A549 (cell line): ENCODE results near the gene PDE4D. TPM values are rescaled to one million over a fixed set of nuclear protein-coding genes. Genes with fewer than 3 reads are reported as not detected.
A peak's percentile ranks its signal among the peaks of the same experiment; 100 is the strongest.

Experiments
- ATAC-seq, 2 experiments: fragments of 200-7000 bp in 1 of 2; fragments of >200 bp in 1 of 2; cut with Nextera tagmentation in 1 of 2; cut with Tn5 transposase in 1 of 2; 3 replicates each; pipeline versions ENCODE4 v1.8.0 to v1.9.1; 2018 to 2020; ENCODE audit warnings: mild to moderate bottlenecking in 1 of 2, moderate library complexity in 1 of 2
- CTCF ChIA-PET: fragments of 300-600 bp; sonication (Branson Sonifier 250); formaldehyde crosslinking; extraction: SDS; loops from one replicate; lab custom pipeline; 2021; ENCODE audit warnings: antibody characterized with exemption, inconsistent platforms; lab: Yijun Ruan, JAX
- POLR2A ChIA-PET: fragments of 350-600 bp; formaldehyde crosslinking; extraction: SDS; loops from one replicate; lab custom pipeline; 2021; ENCODE audit warnings: antibody characterized with exemption, inconsistent platforms; lab: Yijun Ruan, JAX
- DNase-seq, 2 experiments: peaks; one replicate each; pipeline versions ENCODE4 v3.0.0 to v3.0.0-alpha.2; 2011 to 2016; ENCODE audit warnings: low read depth in 1 of 2, low spot score in 1 of 2
- FAIRE-seq: peaks from 2 replicates; lab custom pipeline; 2011; peaks lifted over from hg19 to GRCh38; lab: Jason Lieb, UNC
- H3K27ac ChIP-seq, 2 experiments: fragments of >200 bp; sonication (Bioruptor Twin); formaldehyde crosslinking; 3 replicates each; pipeline ENCODE4 v1.5.1; 2016 to 2017
- H3K4me1 ChIP-seq: fragments of >200 bp; sonication (Bioruptor Twin); formaldehyde crosslinking; 3 replicates; pipeline ENCODE4 v1.6.1; 2016
- H3K4me2 ChIP-seq: fragments of >200 bp; sonication (Bioruptor Twin); formaldehyde crosslinking; 3 replicates; pipeline ENCODE4 v1.6.1; 2016
- H3K4me3 ChIP-seq: fragments of >200 bp; sonication (Bioruptor Twin); formaldehyde crosslinking; 3 replicates; pipeline ENCODE4 v1.5.1; 2016
- H3K9me3 ChIP-seq: fragments of >200 bp; sonication (Bioruptor Twin); formaldehyde crosslinking; 3 replicates; pipeline ENCODE4 v1.6.1; 2016
- CEBPB ChIP-seq, 2 experiments: fragments of >200 bp in 1 of 2; sonication (Bioruptor Twin) in 1 of 2; formaldehyde crosslinking in 1 of 2; IDR thresholded peaks; 2 replicates each; pipeline ENCODE4 v1.6.1; 2012 to 2016
- CHD2 ChIP-seq: fragments of 150-350 bp; IDR thresholded peaks from 2 replicates; pipeline ENCODE4 v1.6.1; 2014; ENCODE audit warnings: low read length; ENCODE audit not compliant: partially characterized antibody
- CHD4 ChIP-seq: fragments of 200-600 bp; sonication (generic); IDR thresholded peaks from 2 replicates; pipeline ENCODE4 v1.6.1; 2016; ENCODE audit warnings: antibody characterized with exemption, mild to moderate bottlenecking, borderline replicate concordance
- FOSL2 ChIP-seq, 2 experiments: fragments of 450-650 bp in 1 of 2; fragments of >200 bp in 1 of 2; sonication (Bioruptor Twin) in 1 of 2; formaldehyde crosslinking; IDR thresholded peaks; 2 replicates each; pipeline versions ENCODE4 v1.5.0 to v1.6.1; 2016 to 2020; ENCODE audit warnings: mild to moderate bottlenecking in 1 of 2, moderate library complexity in 1 of 2
- FOXS1 ChIP-seq: fragments of 250-450 bp; sonication (Bioruptor Pico); IDR thresholded peaks from 2 replicates; pipeline ENCODE4 v1.5.0; 2020; ENCODE audit warnings: mild to moderate bottlenecking, moderate library complexity
- HDAC2 ChIP-seq: fragments of 200-600 bp; sonication (generic); IDR thresholded peaks from 2 replicates; pipeline ENCODE4 v1.6.1; 2016
- HEYL ChIP-seq: fragments of 250-450 bp; sonication (Bioruptor Pico); IDR thresholded peaks from 2 replicates; pipeline ENCODE4 v1.8.0; 2021; ENCODE audit warnings: mild to moderate bottlenecking, moderate library complexity
- HOXB5 ChIP-seq: fragments of 250-450 bp; sonication (Bioruptor Pico); IDR thresholded peaks from 2 replicates; pipeline ENCODE4 v1.5.0; 2020; ENCODE audit warnings: mild to moderate bottlenecking, moderate library complexity
- JUNB ChIP-seq: fragments of >200 bp; sonication (Bioruptor Twin); formaldehyde crosslinking; IDR thresholded peaks from 2 replicates; pipeline ENCODE4 v1.6.1; 2016
- KDM1A ChIP-seq: fragments of 200-600 bp; sonication (generic); IDR thresholded peaks from 2 replicates; pipeline ENCODE4 v1.6.1; 2016; ENCODE audit warnings: low read depth, mild to moderate bottlenecking
- MAFK ChIP-seq: fragments of 450-650 bp; IDR thresholded peaks from 2 replicates; pipeline ENCODE4 v1.6.1; 2014; ENCODE audit not compliant: partially characterized antibody
- MAX ChIP-seq: IDR thresholded peaks from 2 replicates; pipeline ENCODE4 v1.6.1; 2012
- NFE2L2 ChIP-seq: fragments of 150-350 bp; conservative IDR thresholded peaks from 2 replicates; pipeline ENCODE4 v1.6.1; 2014; ENCODE audit warnings: low read length
- NR3C1 ChIP-seq: fragments of >200 bp; sonication (Bioruptor Twin); formaldehyde crosslinking; IDR thresholded peaks from 3 replicates; pipeline ENCODE4 v1.6.1; 2017
- RAD21 ChIP-seq, 2 experiments: fragments of >200 bp in 1 of 2; sonication (Bioruptor Twin) in 1 of 2; formaldehyde crosslinking in 1 of 2; IDR thresholded peaks in 1 of 2; conservative IDR thresholded peaks in 1 of 2; 2 replicates in 1 of 2; 3 replicates in 1 of 2; pipeline ENCODE4 v1.6.1; 2012 to 2018; ENCODE audit warnings: inconsistent platforms in 1 of 2
- RFX5 ChIP-seq: fragments of 450-650 bp; IDR thresholded peaks from 2 replicates; pipeline ENCODE4 v1.7.1; 2014; ENCODE audit warnings: antibody characterized with exemption, mild to moderate bottlenecking, moderate library complexity
- RNF2 ChIP-seq: fragments of 200-600 bp; sonication (generic); IDR thresholded peaks from 2 replicates; pipeline ENCODE4 v1.6.1; 2016; ENCODE audit warnings: low read depth, mild to moderate bottlenecking, antibody characterized with exemption, moderate library complexity, borderline replicate concordance
- TFCP2L1 ChIP-seq: fragments of 250-450 bp; sonication (Bioruptor Pico); IDR thresholded peaks from 2 replicates; pipeline ENCODE4 v1.5.0; 2021; ENCODE audit warnings: mild to moderate bottlenecking
- ZNF302 ChIP-seq: fragments of 250-450 bp; sonication (Bioruptor Pico); IDR thresholded peaks from 2 replicates; pipeline ENCODE4 v1.9.0; 2021; ENCODE audit warnings: inconsistent platforms, mild to moderate bottlenecking, moderate library complexity
- WGBS: methylation state at CpG from one replicate; pipeline ENCODE4 v1.1.6; 2017; ENCODE audit errors: missing lambda C conversion rate; 5-methylcytosine and 5-hydroxymethylcytosine counted together
- polyA plus RNA-seq, 4 experiments: library from polyadenylated mRNA; depleted of rRNA in 3 of 4; stranded (reverse); fragments of >200 nt; fragmentation: RNase III in 1 of 4; extraction: RNeasy Plus Mini Kit Qiagen cat#74134 plus additional on column Dnase treatment in 1 of 4; gene quantifications; 2 replicates in 3 of 4; 3 replicates in 1 of 4; pipeline ENCODE4 v1.2.3, GENCODE V29; 2011 to 2017
- TF ChIP-seq, protein P1 (sequence below): IDR thresholded peaks from 2 replicates; pipeline ENCODE4 v1.6.1; 2012

The PDE4D gene
- polyA plus RNA-seq, 2 of the 4 experiments (the other 2 are of a cell fraction) = 74.0 to 213 TPM

DNA sequence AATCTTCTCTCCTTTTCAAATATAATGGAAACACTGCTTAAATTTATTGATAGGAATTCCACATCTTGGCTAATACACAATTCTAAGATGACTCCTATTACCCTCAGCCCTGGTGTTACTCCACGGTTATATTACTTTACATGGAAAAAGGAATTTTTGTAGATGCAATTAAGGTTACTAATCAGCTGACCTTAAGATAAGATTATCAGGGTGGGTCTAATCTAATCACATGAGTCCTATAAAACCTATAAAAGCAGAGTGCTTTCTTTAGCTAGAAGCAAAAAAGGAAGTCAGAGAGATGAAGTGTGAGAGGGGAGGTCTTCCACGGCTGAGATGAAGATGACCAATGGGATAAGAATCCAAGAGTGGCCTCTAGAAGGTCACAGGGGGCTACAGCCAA, 268.6 kb downstream of the PDE4D start:
- Histone ChIP-seq H3K27ac (no peak overlapping the region), H3K9me3 (no peaks in the 10 kb centered on the region), H3K4me1 (peaks cover 26% of the 10 kb centered on the region), H3K4me2 (no peak overlapping the region)
- CTCF ChIA-PET = no interaction called here
- POLR2A ChIA-PET = no interaction called here
- no peak for DNase-seq
- TF ChIP-seq RAD21 (conservative IDR thresholded peaks at IDR 0.05 in 1 of 2, IDR thresholded peaks at IDR 0.05 in 1 of 2) (no peak), ZNF302 (CRISPR knock-in tag) (no peak), HEYL (CRISPR knock-in tag) (no peak)
- TF ChIP-seq, all 56 proteins: peak for 0
- no peak overlapping the region for H3K4me3 ChIP-seq
- WGBS = 81% methylated on average over 2 of the region's 2 CpGs
- ATAC-seq (no peak), FAIRE-seq (no peak)

GRCh38 chr5:59622848-59623247, 270.7 kb downstream of the PDE4D start:
- Histone ChIP-seq H3K4me2 (no peak overlapping the region), H3K9me3 (no peaks in the 10 kb centered on the region), H3K27ac (no peak overlapping the region; a peak in 1 of 6 replicates), H3K4me3 (no peak overlapping the region), H3K4me1 (peaks cover 27% of the 10 kb centered on the region)
- FAIRE-seq (no peak), DNase-seq (no peak), ATAC-seq (no peak)
- WGBS = 50% methylated on average over 2 of the region's 2 CpGs
- CTCF ChIA-PET = interaction anchor here (2.0 kb wide), 1 partner anchor 12 kb away, joined by 6 read pairs; no protein-coding TSS in a partner anchor
- POLR2A ChIA-PET = no interaction called here
- TF ChIP-seq FOSL2 (IDR thresholded peaks at IDR 0.05) (no peak), FOSL2 (CRISPR knock-in tag; IDR thresholded peaks at IDR 0.05) (peak; percentile 78), KDM1A (no peak), MAFK (peak; percentile 19)

GRCh38 chr5:59621477-59621876, 272.0 kb downstream of the PDE4D start:
- no peak for DNase-seq
- H3K4me2 ChIP-seq = no peak overlapping the region
- ChIA-PET CTCF (no interaction called here), POLR2A (no interaction called here)
- no peak for ATAC-seq
- TF ChIP-seq RNF2 = no peak
- TF ChIP-seq HDAC2 = no peak
- TF ChIP-seq, protein P1, sequence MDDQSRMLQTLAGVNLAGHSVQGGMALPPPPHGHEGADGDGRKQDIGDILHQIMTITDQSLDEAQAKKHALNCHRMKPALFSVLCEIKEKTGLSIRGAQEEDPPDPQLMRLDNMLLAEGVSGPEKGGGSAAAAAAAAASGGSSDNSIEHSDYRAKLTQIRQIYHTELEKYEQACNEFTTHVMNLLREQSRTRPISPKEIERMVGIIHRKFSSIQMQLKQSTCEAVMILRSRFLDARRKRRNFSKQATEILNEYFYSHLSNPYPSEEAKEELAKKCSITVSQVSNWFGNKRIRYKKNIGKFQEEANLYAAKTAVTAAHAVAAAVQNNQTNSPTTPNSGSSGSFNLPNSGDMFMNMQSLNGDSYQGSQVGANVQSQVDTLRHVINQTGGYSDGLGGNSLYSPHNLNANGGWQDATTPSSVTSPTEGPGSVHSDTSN = no peak
- no peak for TF ChIP-seq ZNF302 (CRISPR knock-in tag)
- TF ChIP-seq TFCP2L1 (CRISPR knock-in tag) = no peak
- TF ChIP-seq MAX = no peak
- TF ChIP-seq CEBPB (IDR thresholded peaks at IDR 0.05) = no peak
- TF ChIP-seq NFE2L2 = no peak
- TF ChIP-seq CHD2 = no peak
- TF ChIP-seq CHD4 = no peak
- TF ChIP-seq FOXS1 (CRISPR knock-in tag) = no peak
- TF ChIP-seq RFX5 = no peak
- H3K9me3 ChIP-seq = no peaks in the 10 kb centered on the region
- H3K4me3 ChIP-seq = no peak overlapping the region
- peaks cover 31% of the 10 kb centered on the region for H3K4me1 ChIP-seq
- H3K27ac ChIP-seq = no peak overlapping the region
- no peak for FAIRE-seq

DNA sequence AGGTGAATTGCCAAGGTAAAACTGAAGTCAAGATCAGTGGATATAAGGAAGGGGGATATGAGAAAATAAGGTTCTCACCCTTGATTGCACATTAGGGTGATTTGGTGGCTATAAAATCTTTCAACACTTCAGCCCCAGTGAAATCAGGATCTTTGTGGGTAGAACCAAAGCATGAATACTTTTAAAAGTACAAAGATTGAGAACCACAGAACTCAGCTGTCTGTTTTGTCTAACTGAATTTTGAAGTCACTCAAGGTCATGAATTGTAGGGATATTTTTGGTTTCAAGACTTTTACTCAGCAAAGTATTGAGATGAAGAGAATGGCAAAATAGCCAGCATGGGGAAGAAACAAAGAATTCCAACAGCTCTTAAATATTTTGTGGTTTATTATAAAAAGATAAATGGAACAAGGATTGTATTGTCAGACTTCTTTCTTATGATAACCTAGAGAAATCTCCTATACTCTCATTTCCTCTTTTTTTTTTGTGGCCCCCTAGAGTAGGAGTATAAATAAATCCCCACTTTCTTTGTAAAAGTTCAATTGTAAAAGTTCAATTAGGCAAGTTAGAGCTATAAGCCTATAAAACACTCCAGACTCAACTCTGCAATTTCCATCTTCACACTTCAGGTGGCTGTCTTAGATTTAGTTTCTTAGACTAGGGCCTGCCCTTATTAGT, 272.9 kb downstream of the PDE4D start:
- H3K9me3 ChIP-seq = no peaks in the 10 kb centered on the region
- ChIA-PET CTCF (interaction anchor here (0.8 to 1.0 kb wide), 2 partner anchors 14 to 115 kb away, joined by 3 read pairs; no protein-coding TSS in a partner anchor), POLR2A (no interaction called here)
- FAIRE-seq (no peak), ATAC-seq (no peak), DNase-seq (no peak)
- no peak overlapping the region for H3K4me3 ChIP-seq
- H3K4me2 ChIP-seq = no peak overlapping the region
- TF ChIP-seq NR3C1 (no peak), JUNB (no peak), HOXB5 (CRISPR knock-in tag) (no peak)
- H3K27ac ChIP-seq = no peak overlapping the region; a peak in 1 of 6 replicates
- H3K4me1 ChIP-seq = peaks cover 33% of the 10 kb centered on the region
